ENCODE measurements around the gene ARL6IP4. TPM values are rescaled to one million over a fixed set of nuclear protein-coding genes. Genes with fewer than 3 reads are reported as not detected.

ARL6IP4 gene
- total RNA-seq, 1 donor from 2014 or later = 147 TPM

DNA sequence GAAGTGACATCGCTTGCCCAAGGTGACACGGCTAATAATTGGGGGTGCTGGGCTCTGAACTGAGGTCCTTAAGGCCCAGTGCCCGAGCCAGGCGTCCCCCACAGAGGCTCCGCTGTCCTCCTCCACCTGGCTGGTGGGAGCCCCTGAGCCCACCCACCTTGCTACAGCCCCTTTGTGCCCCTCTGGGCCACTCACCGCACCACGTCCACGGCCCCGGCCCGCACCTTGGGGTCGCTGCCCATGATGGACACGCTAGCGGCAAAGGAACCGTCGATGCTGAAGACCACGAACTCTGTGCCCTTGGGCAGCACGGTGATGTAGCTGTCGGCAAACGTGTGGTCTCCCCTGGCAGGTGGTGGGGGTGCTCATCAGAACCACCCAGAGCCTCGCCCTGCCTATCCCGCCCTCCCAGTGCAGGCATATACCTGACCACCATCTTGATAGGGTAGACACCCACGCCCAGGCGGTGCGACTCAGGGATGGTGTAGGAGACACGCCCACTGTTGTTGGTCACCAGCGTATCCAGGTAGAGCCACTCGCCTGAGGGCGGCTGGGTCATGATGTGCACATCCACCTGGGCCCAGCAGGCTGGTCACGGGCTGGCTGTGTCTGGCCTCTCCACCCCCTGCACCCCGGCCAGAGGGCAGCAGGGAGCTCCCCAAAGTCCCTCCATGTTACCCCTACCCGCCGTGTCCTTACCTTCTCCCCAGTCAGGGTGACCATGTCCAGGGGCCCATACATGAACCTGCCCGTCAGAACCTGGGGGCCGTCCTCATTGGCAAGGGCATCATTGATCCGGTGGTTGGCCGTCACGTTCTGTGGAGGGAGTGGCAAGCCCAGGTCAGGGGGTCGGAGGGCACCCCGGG is 6.8 kb downstream of the ARL6IP4 start:
- H3K4me1 ChIP-seq = peaks cover 32% of the 10 kb centered on the region
- H3K4me3 ChIP-seq = no peak overlapping the region
- H3K27me3 ChIP-seq = no peaks in the 10 kb centered on the region
- TF ChIP-seq, protein P1, sequence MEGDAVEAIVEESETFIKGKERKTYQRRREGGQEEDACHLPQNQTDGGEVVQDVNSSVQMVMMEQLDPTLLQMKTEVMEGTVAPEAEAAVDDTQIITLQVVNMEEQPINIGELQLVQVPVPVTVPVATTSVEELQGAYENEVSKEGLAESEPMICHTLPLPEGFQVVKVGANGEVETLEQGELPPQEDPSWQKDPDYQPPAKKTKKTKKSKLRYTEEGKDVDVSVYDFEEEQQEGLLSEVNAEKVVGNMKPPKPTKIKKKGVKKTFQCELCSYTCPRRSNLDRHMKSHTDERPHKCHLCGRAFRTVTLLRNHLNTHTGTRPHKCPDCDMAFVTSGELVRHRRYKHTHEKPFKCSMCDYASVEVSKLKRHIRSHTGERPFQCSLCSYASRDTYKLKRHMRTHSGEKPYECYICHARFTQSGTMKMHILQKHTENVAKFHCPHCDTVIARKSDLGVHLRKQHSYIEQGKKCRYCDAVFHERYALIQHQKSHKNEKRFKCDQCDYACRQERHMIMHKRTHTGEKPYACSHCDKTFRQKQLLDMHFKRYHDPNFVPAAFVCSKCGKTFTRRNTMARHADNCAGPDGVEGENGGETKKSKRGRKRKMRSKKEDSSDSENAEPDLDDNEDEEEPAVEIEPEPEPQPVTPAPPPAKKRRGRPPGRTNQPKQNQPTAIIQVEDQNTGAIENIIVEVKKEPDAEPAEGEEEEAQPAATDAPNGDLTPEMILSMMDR (IDR thresholded peaks at IDR 0.05) = no peak
- no peak for TF ChIP-seq POLR2A (IDR thresholded peaks at IDR 0.05)
- no peaks in the 10 kb centered on the region for H3K9me3 ChIP-seq
- peaks cover 0 to 31% of the 10 kb centered on the region in 2 donors for H3K36me3 ChIP-seq
- no peak for DNase-seq (ENCODE audit: extremely low spot score in 2 of 2)
- H3K27ac ChIP-seq = no peak overlapping the region
- intact Hi-C loops (cut with DNase I) = loop anchor here (5.0 kb wide), 1 partner anchor 175 kb away; no protein-coding TSS in a partner anchor

DNA sequence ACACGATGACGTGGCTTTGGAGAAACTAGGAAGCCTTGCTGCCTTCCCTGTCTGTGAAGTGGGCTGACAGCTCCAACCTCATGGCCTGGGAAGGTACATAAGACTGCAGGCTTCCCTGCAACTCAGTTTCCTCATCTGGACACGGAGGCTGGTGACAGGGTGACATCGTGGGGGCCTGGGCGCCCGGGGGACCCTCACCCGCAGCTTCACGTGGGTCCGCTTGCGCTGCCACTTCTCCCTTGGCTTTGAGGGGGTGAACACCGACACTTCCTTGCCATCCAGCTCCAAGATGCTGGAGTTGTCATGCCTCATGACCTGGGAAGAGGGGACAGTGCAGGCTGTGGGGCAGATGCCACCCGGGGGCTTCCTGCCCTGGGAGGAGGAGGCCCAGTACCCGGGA is 7.6 kb downstream of the ARL6IP4 start:
- H3K36me3 ChIP-seq = peaks cover 0 to 28% of the 10 kb centered on the region in 2 donors
- H3K27ac ChIP-seq = no peak overlapping the region
- intact Hi-C loops (cut with DNase I) = loop anchor here (5.0 kb wide), 1 partner anchor 174 kb away; no protein-coding TSS in a partner anchor
- H3K4me3 ChIP-seq = no peak overlapping the region
- no peak for DNase-seq (ENCODE audit: extremely low spot score in 2 of 2)
- H3K27me3 ChIP-seq = no peaks in the 10 kb centered on the region
- peaks cover 25% of the 10 kb centered on the region for H3K4me1 ChIP-seq
- no peaks in the 10 kb centered on the region for H3K9me3 ChIP-seq
- no peak for TF ChIP-seq POLR2A (IDR thresholded peaks at IDR 0.05)
- TF ChIP-seq, protein P1 (IDR thresholded peaks at IDR 0.05) = no peak
- no peak for TF ChIP-seq POLR2AphosphoS5 (IDR thresholded peaks at IDR 0.05; ENCODE audit: insufficient read depth in 1 of 2, low read depth in 1 of 2)

DNA sequence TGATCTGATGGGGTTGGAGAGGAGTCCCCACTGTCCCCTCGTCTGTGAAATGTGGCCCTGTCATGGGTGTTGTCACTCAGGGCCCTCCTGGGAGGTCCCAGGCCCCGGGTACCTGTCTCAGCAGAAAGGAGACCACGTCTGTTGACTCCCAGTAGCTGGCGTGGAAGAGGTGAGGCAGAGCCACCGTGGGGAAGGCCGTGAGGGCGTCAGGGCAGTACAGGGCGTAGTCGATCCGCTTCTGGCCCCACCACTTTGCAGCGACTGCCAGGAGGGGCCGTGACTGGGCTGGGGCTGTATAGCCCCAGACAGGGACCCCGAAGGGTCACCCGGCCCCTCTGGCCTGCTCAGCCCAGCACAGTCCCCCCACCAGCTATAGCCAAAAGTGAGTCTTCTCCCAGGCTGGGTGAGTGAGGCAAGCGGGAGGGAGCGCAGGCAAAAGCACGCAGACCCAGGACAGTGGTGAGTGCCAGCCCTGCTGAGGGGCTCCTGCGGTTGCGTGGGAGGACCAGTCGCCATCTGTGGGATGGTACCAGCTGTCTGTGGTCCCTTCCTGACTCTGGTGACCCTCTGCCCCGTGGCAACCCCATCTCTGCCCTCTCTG is 8.2 kb downstream of the ARL6IP4 start:
- intact Hi-C loops (cut with DNase I) = loop anchor here (5.0 kb wide), 1 partner anchor 174 kb away; no protein-coding TSS in a partner anchor
- Histone ChIP-seq H3K27ac (no peak overlapping the region), H3K4me1 (peaks cover 18% of the 10 kb centered on the region), H3K27me3 (no peaks in the 10 kb centered on the region), H3K4me3 (no peak overlapping the region), H3K9me3 (no peaks in the 10 kb centered on the region), H3K36me3 (peaks cover 0 to 26% of the 10 kb centered on the region in 2 donors)
- TF ChIP-seq, protein P1 (IDR thresholded peaks at IDR 0.05) = no peak
- TF ChIP-seq POLR2A (IDR thresholded peaks at IDR 0.05) = no peak
- TF ChIP-seq POLR2AphosphoS5 (IDR thresholded peaks at IDR 0.05; ENCODE audit: insufficient read depth in 1 of 2, low read depth in 1 of 2) = no peak
- no peak for DNase-seq (ENCODE audit: extremely low spot score in 2 of 2)

DNA sequence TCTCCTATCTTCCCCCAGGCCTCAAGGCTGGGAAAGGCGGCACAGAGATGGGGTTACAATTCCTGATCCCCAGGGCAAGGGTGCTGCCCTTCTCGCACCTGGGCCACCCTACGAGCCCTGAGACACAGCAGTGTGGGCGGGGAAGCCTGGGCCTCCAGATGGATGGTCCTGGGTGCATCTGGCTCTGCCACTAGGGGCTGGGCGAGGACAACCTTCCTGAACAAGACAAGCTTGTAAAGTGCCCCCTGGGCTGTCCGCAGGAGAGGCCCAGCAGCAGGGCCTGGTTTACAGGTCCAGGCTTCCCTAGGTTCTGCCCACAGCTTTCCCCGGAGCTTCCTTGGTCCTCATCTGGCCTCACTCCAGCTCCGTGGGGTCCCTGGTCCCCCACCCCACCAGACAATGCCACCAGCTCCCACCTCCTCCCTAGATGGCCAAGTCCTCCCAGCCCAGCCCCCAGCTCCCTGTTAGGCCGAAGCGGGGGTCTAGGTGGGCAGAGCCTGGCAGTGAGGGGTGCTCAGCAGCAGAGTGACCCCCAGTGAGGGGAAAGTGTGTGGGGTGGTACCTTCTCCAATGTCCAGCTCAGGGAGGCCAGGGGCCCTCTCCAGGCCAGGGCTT is 8.9 kb downstream of the ARL6IP4 start:
- Histone ChIP-seq H3K27me3 (no peaks in the 10 kb centered on the region), H3K4me1 (peaks cover 12% of the 10 kb centered on the region), H3K36me3 (peaks cover 0 to 26% of the 10 kb centered on the region in 2 donors), H3K9me3 (no peaks in the 10 kb centered on the region), H3K27ac (no peak overlapping the region), H3K4me3 (no peak overlapping the region)
- intact Hi-C loops (cut with DNase I) = loop anchor here (5.0 kb wide), 1 partner anchor 173 kb away; no protein-coding TSS in a partner anchor
- TF ChIP-seq POLR2AphosphoS5 (IDR thresholded peaks at IDR 0.05; ENCODE audit: insufficient read depth in 1 of 2, low read depth in 1 of 2) = no peak
- no peak for TF ChIP-seq POLR2A (IDR thresholded peaks at IDR 0.05)
- TF ChIP-seq, protein P1 (IDR thresholded peaks at IDR 0.05) = no peak
- DNase-seq (ENCODE audit: extremely low spot score in 2 of 2) = no peak
